Loucy (cell line): ENCODE measurements around the gene NOL9.

ENCODE experiments used
- H2AFZ ChIP-seq: fragments of 200-600 bp; sonication (generic); 2 replicates; pipeline ENCODE4 v1.6.0; 2016; ENCODE audit warnings: antibody characterized with exemption, mild to moderate bottlenecking, low read length, moderate library complexity
- H3F3A ChIP-seq: fragments of 200-600 bp; 2 replicates; pipeline ENCODE4 v1.6.0; 2016; ENCODE audit warnings: antibody characterized with exemption, low read depth, mild to moderate bottlenecking
- H3K27me3 ChIP-seq: fragments of 200-600 bp; sonication (generic); 2 replicates; pipeline ENCODE4 v1.6.1; 2014; ENCODE audit warnings: low read length, mild to moderate bottlenecking; ENCODE audit not compliant: insufficient read depth, poor library complexity, severe bottlenecking
- H3K36me3 ChIP-seq: fragments of 200-600 bp; sonication (generic); 2 replicates; pipeline ENCODE4 v1.6.1; 2016; ENCODE audit warnings: low read length; ENCODE audit not compliant: insufficient read depth
- H3K4me1 ChIP-seq: fragments of 200-600 bp; sonication (generic); 2 replicates; pipeline ENCODE4 v1.5.1; 2014; ENCODE audit warnings: low read length, mild to moderate bottlenecking; ENCODE audit not compliant: insufficient read depth, poor library complexity, severe bottlenecking
- H3K4me2 ChIP-seq: fragments of 200-600 bp; sonication (generic); 2 replicates; pipeline ENCODE4 v1.6.0; 2014; ENCODE audit warnings: antibody characterized with exemption, low read length, low read depth, mild to moderate bottlenecking; ENCODE audit not compliant: poor library complexity, severe bottlenecking
- H3K4me3 ChIP-seq: fragments of 200-600 bp; sonication (generic); 2 replicates; pipeline ENCODE4 v1.5.1; 2014; ENCODE audit warnings: low read length, mild to moderate bottlenecking, mixed read lengths; ENCODE audit not compliant: poor library complexity, severe bottlenecking
- H3K79me2 ChIP-seq: fragments of 200-600 bp; sonication (generic); 2 replicates; pipeline ENCODE4 v1.6.1; 2014; ENCODE audit warnings: low read length; ENCODE audit not compliant: insufficient read depth
- H3K9ac ChIP-seq: fragments of 200-600 bp; sonication (generic); 2 replicates; pipeline ENCODE4 v1.6.0; 2014; ENCODE audit warnings: mild to moderate bottlenecking, low read depth, low read length, moderate library complexity; ENCODE audit not compliant: poor library complexity, severe bottlenecking
- H3K9me2 ChIP-seq: fragments of 200-600 bp; sonication (generic); replicated peaks from 2 replicates; pipeline ENCODE4 v1.6.1; 2016; ENCODE audit warnings: low read depth, low read length, mixed read lengths
- H3K9me3 ChIP-seq: fragments of 200-600 bp; sonication (generic); 2 replicates; pipeline ENCODE4 v1.6.1; 2014; ENCODE audit warnings: mild to moderate bottlenecking, antibody characterized with exemption, low read length, low read depth; ENCODE audit not compliant: insufficient read depth
- H4K20me1 ChIP-seq: fragments of 200-600 bp; sonication (generic); 2 replicates; pipeline ENCODE4 v1.6.0; 2014; ENCODE audit warnings: antibody characterized with exemption, low read length, mild to moderate bottlenecking; ENCODE audit not compliant: insufficient read depth, poor library complexity, severe bottlenecking
- CTCF ChIP-seq: fragments of 200-600 bp; sonication (generic); conservative IDR thresholded peaks from 2 replicates; pipeline ENCODE4 v1.5.1; 2014; ENCODE audit warnings: mild to moderate bottlenecking, antibody characterized with exemption, low read length
- EZH2phosphoT487 ChIP-seq: fragments of 200-600 bp; IDR thresholded peaks from 2 replicates; pipeline ENCODE4 v1.6.1; 2018; ENCODE audit warnings: antibody characterized with exemption, mild to moderate bottlenecking, moderate library complexity, borderline replicate concordance

NOL9 gene

GRCh38 chr1:6585841-6586240 lies 31.5 kb upstream of the NOL9 start:
- Histone ChIP-seq H3K4me2 (no peak overlapping the region), H3K4me3 (no peak overlapping the region), H3K4me1 (peaks cover 15% of the 10 kb centered on the region), H3K9ac (no peak overlapping the region), H2AFZ (no peak overlapping the region), H3K27me3 (no peaks in the 10 kb centered on the region), H3K9me3 (no peaks in the 10 kb centered on the region), H3K9me2 (no peaks in the 10 kb centered on the region), H3K79me2 (peaks cover 16% of the 10 kb centered on the region), H3F3A (no peaks in the 10 kb centered on the region), H3K36me3 (peaks cover 20% of the 10 kb centered on the region; the same call in 1 of the 2 replicates), H4K20me1 (peaks cover 15% of the 10 kb centered on the region)
- TF ChIP-seq CTCF, result no peak

- Histone ChIP-seq H3K4me1 (peaks cover 17% of the 10 kb centered on the region), H3K9ac (no peak overlapping the region), H3K4me3 (no peak overlapping the region), H3K27me3 (no peaks in the 10 kb centered on the region), H3K4me2 (no peak overlapping the region), H3F3A (no peaks in the 10 kb centered on the region), H3K9me2 (no peaks in the 10 kb centered on the region), H3K79me2 (peaks cover 23% of the 10 kb centered on the region), H3K9me3 (no peaks in the 10 kb centered on the region), H4K20me1 (peaks cover 20% of the 10 kb centered on the region), H3K36me3 (peaks cover 19% of the 10 kb centered on the region; the same call in 1 of the 2 replicates), H2AFZ (no peak overlapping the region)
- TF ChIP-seq CTCF, result no peak
- no peak for TF ChIP-seq EZH2phosphoT487
Observed at GRCh38 chr1:6585081-6585722, 30.9 kb upstream of the NOL9 start.

GRCh38 chr1:6584126-6585080 lies 30.1 kb upstream of the NOL9 start:
- Histone ChIP-seq H3K9me3 (no peaks in the 10 kb centered on the region), H3K27me3 (no peaks in the 10 kb centered on the region), H3K4me1 (peaks cover 17% of the 10 kb centered on the region), H3K4me2 (no peak overlapping the region), H2AFZ (no peak overlapping the region), H3K9ac (no peak overlapping the region), H3K36me3 (peaks cover 11% of the 10 kb centered on the region; the same call in 1 of the 2 replicates), H3K9me2 (no peaks in the 10 kb centered on the region), H3K4me3 (no peak overlapping the region), H4K20me1 (peaks cover 20% of the 10 kb centered on the region), H3K79me2 (peaks cover 26% of the 10 kb centered on the region), H3F3A (no peaks in the 10 kb centered on the region)
- TF ChIP-seq EZH2phosphoT487 (no peak), CTCF (no peak)
